HG02870 (cell line): ENCODE measurements around the gene ELOB.

Source experiments
- ATAC-seq: cut with Tn5 transposase; IDR thresholded peaks from one replicate; pipeline ENCODE4 v1.9.1; 2021; ENCODE audit warnings: mild to moderate bottlenecking, moderate library complexity; ENCODE audit not compliant: unreplicated experiment

Gene ELOB

GRCh38 chr16:2751577-2752034 lies 25.5 kb downstream of the ELOB start:
- ATAC-seq = peak; percentile 29

GRCh38 chr16:2749936-2750335 lies 27.1 kb downstream of the ELOB start:
- no peak for ATAC-seq

GRCh38 chr16:2749476-2749875 lies 27.6 kb downstream of the ELOB start:
- no peak for ATAC-seq

- ATAC-seq = no peak
These were observed 28.2 kb downstream of the ELOB start for GRCh38 chr16:2748757-2749455.

GRCh38 chr16:2745961-2746360 lies 31.1 kb downstream of the ELOB start:
- ATAC-seq = no peak

GRCh38 chr16:2745116-2745890 lies 31.8 kb downstream of the ELOB start:
- no peak for ATAC-seq

- ATAC-seq = no peak
These were observed 32.4 kb downstream of the ELOB start for GRCh38 chr16:2744711-2745110.

GRCh38 chr16:2743007-2743810 lies 33.9 kb downstream of the ELOB start:
- ATAC-seq = no peak

GRCh38 chr16:2742323-2743006 lies 34.6 kb downstream of the ELOB start:
- ATAC-seq = no peak

- no peak for ATAC-seq
These were observed 35.9 kb downstream of the ELOB start for GRCh38 chr16:2741168-2741567.

- ATAC-seq = no peak
These were observed 36.6 kb downstream of the ELOB start for GRCh38 chr16:2740476-2740875.

- ATAC-seq = no peak
These were observed 37.3 kb downstream of the ELOB start for GRCh38 chr16:2739625-2740430.

- ATAC-seq = no peak
These were observed 38.5 kb downstream of the ELOB start for GRCh38 chr16:2738615-2739014.

GRCh38 chr16:2737895-2738418 lies 39.1 kb downstream of the ELOB start:
- ATAC-seq = no peak

GRCh38 chr16:2737238-2737605 lies 39.9 kb downstream of the ELOB start:
- no peak for ATAC-seq

- no peak for ATAC-seq
These were observed 40.4 kb downstream of the ELOB start for GRCh38 chr16:2736476-2737237.

GRCh38 chr16:2734844-2735515 lies 42.1 kb downstream of the ELOB start:
- ATAC-seq = no peak

GRCh38 chr16:2728034-2728433 lies 49.0 kb downstream of the ELOB start:
- ATAC-seq = no peak

GRCh38 chr16:2726923-2727322 lies 50.2 kb downstream of the ELOB start:
- no peak for ATAC-seq
